GM23338 (cell line): Measurements from ENCODE around the gene OSTC. TPM values are rescaled to one million over a fixed set of nuclear protein-coding genes. Genes with fewer than 3 reads are reported as not detected.
A peak's percentile ranks its signal among the peaks of the same experiment; 100 is the strongest.

ENCODE experiments used
- ATAC-seq: fragments of 200-7000 bp; cut with Tn5 transposase; 3 replicates; pipeline ENCODE4 v1.9.1; 2020
- DNase-seq: peaks from one replicate; pipeline ENCODE4 v3.0.0-alpha.2; 2015; ENCODE audit warnings: low spot score
- H2AFZ ChIP-seq: fragments of 200-600 bp; sonication (generic); 2 replicates; pipeline ENCODE4 v1.8.0; 2016; ENCODE audit warnings: antibody characterized with exemption, mild to moderate bottlenecking, moderate library complexity
- H3F3A ChIP-seq: fragments of 200-600 bp; sonication (generic); replicated peaks from 2 replicates; pipeline ENCODE4 v1.8.0; 2017; ENCODE audit warnings: antibody characterized with exemption, mixed run types, low read depth
- H3K27ac ChIP-seq: fragments of 200-600 bp; sonication (generic); 2 replicates; pipeline ENCODE4 v1.6.1; 2016; ENCODE audit warnings: low read depth
- H3K27me3 ChIP-seq: fragments of 200-600 bp; sonication (generic); 2 replicates; pipeline ENCODE4 v1.8.0; 2016; ENCODE audit warnings: mild to moderate bottlenecking, mixed run types, moderate library complexity; ENCODE audit not compliant: insufficient read depth
- H3K36me3 ChIP-seq: fragments of 200-600 bp; sonication (generic); 2 replicates; pipeline ENCODE4 v1.8.0; 2016; ENCODE audit warnings: mild to moderate bottlenecking; ENCODE audit not compliant: insufficient read depth
- H3K4me1 ChIP-seq: fragments of 200-600 bp; sonication (generic); 2 replicates; pipeline ENCODE4 v1.8.0; 2016; ENCODE audit warnings: mild to moderate bottlenecking, moderate library complexity; ENCODE audit not compliant: insufficient read depth
- H3K4me2 ChIP-seq: fragments of 200-600 bp; sonication (generic); 2 replicates; pipeline ENCODE4 v1.7.1; 2017; ENCODE audit warnings: mixed run types
- H3K4me3 ChIP-seq: fragments of 200-600 bp; sonication (generic); 2 replicates; pipeline ENCODE4 v1.6.1; 2016; ENCODE audit warnings: mixed run types
- H3K79me2 ChIP-seq: fragments of 200-600 bp; sonication (generic); replicated peaks from 2 replicates; pipeline ENCODE4 v1.8.0; 2017; ENCODE audit warnings: mild to moderate bottlenecking; ENCODE audit not compliant: insufficient read depth
- H3K9me2 ChIP-seq: fragments of 200-600 bp; sonication (generic); 2 replicates; pipeline ENCODE4 v1.8.0; 2017; ENCODE audit not compliant: insufficient read depth
- H4K20me1 ChIP-seq: fragments of 200-600 bp; sonication (generic); replicated peaks from 2 replicates; pipeline ENCODE4 v1.8.0; 2017; ENCODE audit warnings: mild to moderate bottlenecking; ENCODE audit not compliant: insufficient read depth
- H3K27ac Mint-ChIP-seq: 2 replicates; pipeline ENCODE4 v1.8.0; 2020; ENCODE audit warnings: inconsistent platforms, mild to moderate bottlenecking, moderate library complexity, mixed read lengths
- H3K27me3 Mint-ChIP-seq: 3 replicates; pipeline ENCODE4 v1.8.0; 2022; ENCODE audit warnings: low read depth, mild to moderate bottlenecking, moderate library complexity, mixed read lengths, inconsistent platforms; ENCODE audit not compliant: insufficient read depth, poor library complexity
- H3K36me3 Mint-ChIP-seq: 3 replicates; pipeline ENCODE4 v1.8.0; 2021; ENCODE audit warnings: low read depth, mild to moderate bottlenecking, inconsistent platforms, moderate library complexity, mixed read lengths
- H3K4me1 Mint-ChIP-seq: 3 replicates; pipeline ENCODE4 v1.8.0; 2020; ENCODE audit warnings: mild to moderate bottlenecking, inconsistent platforms, mixed read lengths
- H3K4me3 Mint-ChIP-seq: 3 replicates; pipeline ENCODE4 v1.8.0; 2021; ENCODE audit warnings: moderate library complexity, mild to moderate bottlenecking, inconsistent platforms, mixed read lengths
- H3K9me3 Mint-ChIP-seq: 3 replicates; pipeline ENCODE4 v1.8.0; 2020; ENCODE audit warnings: moderate library complexity, mild to moderate bottlenecking, inconsistent platforms, mixed read lengths
- CREB1 ChIP-seq: fragments of 250-450 bp; sonication (Bioruptor Pico); IDR thresholded peaks from 2 replicates; pipeline ENCODE4 v1.5.0; 2020; ENCODE audit warnings: low read depth, mild to moderate bottlenecking, moderate library complexity
- JUNB ChIP-seq: IDR thresholded peaks from one replicate; pipeline ENCODE4 v1.6.1; 2016; ENCODE audit warnings: antibody characterized with exemption; ENCODE audit not compliant: unreplicated experiment
- NANOG ChIP-seq: IDR thresholded peaks from 2 replicates; pipeline ENCODE4 v1.6.1; 2016; ENCODE audit warnings: antibody characterized with exemption, borderline replicate concordance
- POLR2AphosphoS5 ChIP-seq: IDR thresholded peaks from 2 replicates; pipeline ENCODE4 v1.6.1; 2016; ENCODE audit warnings: antibody characterized with exemption, low read depth
- STAT1 ChIP-seq: IDR thresholded peaks from one replicate; pipeline ENCODE4 v1.6.1; 2016; ENCODE audit warnings: antibody characterized with exemption; ENCODE audit not compliant: unreplicated experiment
- ZNF331 ChIP-seq: fragments of 250-450 bp; sonication (Bioruptor Pico); IDR thresholded peaks from 2 replicates; pipeline ENCODE4 v1.5.0; 2020; ENCODE audit warnings: low read depth, mild to moderate bottlenecking, moderate library complexity
- polyA plus RNA-seq: library from polyadenylated mRNA; unstranded; fragments of >200 nt; fragmentation: Nextera tagmentation; extraction: Ambion mirVana; gene quantifications from 2 replicates; pipeline ENCODE4 v1.2.1, GENCODE V29; 2016
- total RNA-seq: library from RNA; depleted of rRNA; stranded (reverse); fragments of >200 nt; shearing (Covaris generic); gene quantifications from 2 replicates; pipeline ENCODE4 v1.2.3, GENCODE V29; 2014
- TF ChIP-seq, protein P1 (sequence below): IDR thresholded peaks from 2 replicates; pipeline ENCODE4 v1.6.1; 2016; ENCODE audit warnings: antibody characterized with exemption
- TF ChIP-seq, protein P2 (sequence below): fragments of 250-450 bp; sonication (Bioruptor Pico); IDR thresholded peaks from 2 replicates; pipeline ENCODE4 v1.5.0; 2020; ENCODE audit warnings: mild to moderate bottlenecking, moderate library complexity

The OSTC gene
- total and polyA plus RNA-seq, 2 experiments from 2014 or later = 142 to 311 TPM

DNA sequence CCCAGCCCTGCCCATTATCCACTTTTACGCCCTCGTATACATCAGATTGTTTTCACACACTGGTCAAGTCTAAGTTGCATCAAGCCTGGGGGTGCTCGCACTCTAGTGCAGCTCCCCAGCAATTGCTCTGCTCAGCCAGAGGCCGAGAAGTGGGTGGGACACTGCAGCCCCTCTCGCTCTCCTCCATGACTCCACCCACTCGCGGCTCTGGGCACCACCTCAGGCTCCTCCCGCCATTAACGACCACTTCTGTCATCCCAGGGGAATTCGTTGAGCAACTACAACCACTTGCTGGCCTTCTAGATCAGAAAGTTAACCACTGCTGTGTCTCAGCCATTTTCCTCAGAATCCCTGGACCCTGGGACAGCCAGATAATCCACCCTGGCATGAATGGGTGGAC is 58.8 kb downstream of the OSTC start:
- Histone ChIP-seq H3K4me1 (no peaks in the 10 kb centered on the region), H3K36me3 (no peaks in the 10 kb centered on the region), H3K27ac (no peak overlapping the region), H2AFZ (no peak overlapping the region), H3K79me2 (no peaks in the 10 kb centered on the region), H3K4me3 (no peak overlapping the region), H3F3A (no peaks in the 10 kb centered on the region), H3K4me2 (no peak overlapping the region), H3K27me3 (no peaks in the 10 kb centered on the region), H4K20me1 (no peaks in the 10 kb centered on the region), H3K9me2 (no peaks in the 10 kb centered on the region)
- no peak overlapping the region for H3K27ac Mint-ChIP-seq
- ATAC-seq (no peak), DNase-seq (peak; percentile 12)
- peaks cover 7% of the 10 kb centered on the region for H3K27me3 Mint-ChIP-seq
- H3K4me1 Mint-ChIP-seq = peaks cover 9% of the 10 kb centered on the region; the same call in 2 of the 3 replicates
- no peak overlapping the region for H3K4me3 Mint-ChIP-seq
- no peaks in the 10 kb centered on the region for H3K36me3 Mint-ChIP-seq
- no peak for TF ChIP-seq CREB1
- TF ChIP-seq, protein P1, sequence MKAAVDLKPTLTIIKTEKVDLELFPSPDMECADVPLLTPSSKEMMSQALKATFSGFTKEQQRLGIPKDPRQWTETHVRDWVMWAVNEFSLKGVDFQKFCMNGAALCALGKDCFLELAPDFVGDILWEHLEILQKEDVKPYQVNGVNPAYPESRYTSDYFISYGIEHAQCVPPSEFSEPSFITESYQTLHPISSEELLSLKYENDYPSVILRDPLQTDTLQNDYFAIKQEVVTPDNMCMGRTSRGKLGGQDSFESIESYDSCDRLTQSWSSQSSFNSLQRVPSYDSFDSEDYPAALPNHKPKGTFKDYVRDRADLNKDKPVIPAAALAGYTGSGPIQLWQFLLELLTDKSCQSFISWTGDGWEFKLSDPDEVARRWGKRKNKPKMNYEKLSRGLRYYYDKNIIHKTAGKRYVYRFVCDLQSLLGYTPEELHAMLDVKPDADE = no peak
- no peak for TF ChIP-seq POLR2AphosphoS5
- TF ChIP-seq ZNF331 = no peak
- TF ChIP-seq, protein P2, sequence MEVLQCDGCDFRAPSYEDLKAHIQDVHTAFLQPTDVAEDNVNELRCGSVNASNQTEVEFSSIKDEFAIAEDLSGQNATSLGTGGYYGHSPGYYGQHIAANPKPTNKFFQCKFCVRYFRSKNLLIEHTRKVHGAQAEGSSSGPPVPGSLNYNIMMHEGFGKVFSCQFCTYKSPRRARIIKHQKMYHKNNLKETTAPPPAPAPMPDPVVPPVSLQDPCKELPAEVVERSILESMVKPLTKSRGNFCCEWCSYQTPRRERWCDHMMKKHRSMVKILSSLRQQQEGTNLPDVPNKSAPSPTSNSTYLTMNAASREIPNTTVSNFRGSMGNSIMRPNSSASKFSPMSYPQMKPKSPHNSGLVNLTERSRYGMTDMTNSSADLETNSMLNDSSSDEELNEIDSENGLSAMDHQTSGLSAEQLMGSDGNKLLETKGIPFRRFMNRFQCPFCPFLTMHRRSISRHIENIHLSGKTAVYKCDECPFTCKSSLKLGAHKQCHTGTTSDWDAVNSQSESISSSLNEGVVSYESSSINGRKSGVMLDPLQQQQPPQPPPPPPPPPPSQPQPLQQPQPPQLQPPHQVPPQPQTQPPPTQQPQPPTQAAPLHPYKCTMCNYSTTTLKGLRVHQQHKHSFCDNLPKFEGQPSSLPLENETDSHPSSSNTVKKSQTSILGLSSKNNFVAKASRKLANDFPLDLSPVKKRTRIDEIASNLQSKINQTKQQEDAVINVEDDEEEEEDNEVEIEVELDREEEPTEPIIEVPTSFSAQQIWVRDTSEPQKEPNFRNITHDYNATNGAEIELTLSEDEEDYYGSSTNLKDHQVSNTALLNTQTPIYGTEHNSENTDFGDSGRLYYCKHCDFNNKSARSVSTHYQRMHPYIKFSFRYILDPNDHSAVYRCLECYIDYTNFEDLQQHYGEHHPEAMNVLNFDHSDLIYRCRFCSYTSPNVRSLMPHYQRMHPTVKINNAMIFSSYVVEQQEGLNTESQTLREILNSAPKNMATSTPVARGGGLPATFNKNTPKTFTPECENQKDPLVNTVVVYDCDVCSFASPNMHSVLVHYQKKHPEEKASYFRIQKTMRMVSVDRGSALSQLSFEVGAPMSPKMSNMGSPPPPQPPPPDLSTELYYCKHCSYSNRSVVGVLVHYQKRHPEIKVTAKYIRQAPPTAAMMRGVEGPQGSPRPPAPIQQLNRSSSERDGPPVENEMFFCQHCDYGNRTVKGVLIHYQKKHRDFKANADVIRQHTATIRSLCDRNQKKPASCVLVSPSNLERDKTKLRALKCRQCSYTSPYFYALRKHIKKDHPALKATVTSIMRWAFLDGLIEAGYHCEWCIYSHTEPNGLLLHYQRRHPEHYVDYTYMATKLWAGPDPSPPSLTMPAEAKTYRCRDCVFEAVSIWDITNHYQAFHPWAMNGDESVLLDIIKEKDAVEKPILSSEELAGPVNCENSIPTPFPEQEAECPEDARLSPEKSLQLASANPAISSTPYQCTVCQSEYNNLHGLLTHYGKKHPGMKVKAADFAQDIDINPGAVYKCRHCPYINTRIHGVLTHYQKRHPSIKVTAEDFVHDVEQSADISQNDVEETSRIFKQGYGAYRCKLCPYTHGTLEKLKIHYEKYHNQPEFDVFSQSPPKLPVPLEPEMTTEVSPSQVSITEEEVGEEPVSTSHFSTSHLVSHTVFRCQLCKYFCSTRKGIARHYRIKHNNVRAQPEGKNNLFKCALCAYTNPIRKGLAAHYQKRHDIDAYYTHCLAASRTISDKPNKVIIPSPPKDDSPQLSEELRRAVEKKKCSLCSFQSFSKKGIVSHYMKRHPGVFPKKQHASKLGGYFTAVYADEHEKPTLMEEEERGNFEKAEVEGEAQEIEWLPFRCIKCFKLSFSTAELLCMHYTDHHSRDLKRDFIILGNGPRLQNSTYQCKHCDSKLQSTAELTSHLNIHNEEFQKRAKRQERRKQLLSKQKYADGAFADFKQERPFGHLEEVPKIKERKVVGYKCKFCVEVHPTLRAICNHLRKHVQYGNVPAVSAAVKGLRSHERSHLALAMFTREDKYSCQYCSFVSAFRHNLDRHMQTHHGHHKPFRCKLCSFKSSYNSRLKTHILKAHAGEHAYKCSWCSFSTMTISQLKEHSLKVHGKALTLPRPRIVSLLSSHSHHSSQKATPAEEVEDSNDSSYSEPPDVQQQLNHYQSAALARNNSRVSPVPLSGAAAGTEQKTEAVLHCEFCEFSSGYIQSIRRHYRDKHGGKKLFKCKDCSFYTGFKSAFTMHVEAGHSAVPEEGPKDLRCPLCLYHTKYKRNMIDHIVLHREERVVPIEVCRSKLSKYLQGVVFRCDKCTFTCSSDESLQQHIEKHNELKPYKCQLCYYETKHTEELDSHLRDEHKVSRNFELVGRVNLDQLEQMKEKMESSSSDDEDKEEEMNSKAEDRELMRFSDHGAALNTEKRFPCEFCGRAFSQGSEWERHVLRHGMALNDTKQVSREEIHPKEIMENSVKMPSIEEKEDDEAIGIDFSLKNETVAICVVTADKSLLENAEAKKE = no peak
- no peaks in the 10 kb centered on the region for H3K9me3 Mint-ChIP-seq

DNA sequence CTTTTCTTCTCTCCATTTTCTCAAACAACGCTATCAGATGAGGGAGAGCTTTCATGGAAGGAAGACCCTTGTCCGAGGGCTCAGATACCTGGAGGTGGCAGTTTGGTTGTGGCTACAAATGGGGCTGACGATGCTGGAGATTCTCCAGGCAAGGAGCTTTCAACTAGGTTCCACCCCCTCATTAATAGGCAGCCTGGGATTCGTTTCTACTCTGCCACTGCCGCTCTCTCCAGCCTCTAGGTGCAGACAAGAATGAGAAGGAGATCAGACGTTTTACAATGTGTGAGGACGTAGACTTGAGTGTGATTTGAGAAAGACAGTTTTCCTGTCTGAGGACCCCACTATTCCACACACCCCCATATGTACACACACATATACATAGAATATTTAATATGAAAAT is 59.3 kb downstream of the OSTC start:
- Mint-ChIP-seq H3K36me3 (no peaks in the 10 kb centered on the region), H3K9me3 (no peaks in the 10 kb centered on the region), H3K4me3 (no peak overlapping the region), H3K4me1 (peaks cover 12% of the 10 kb centered on the region; the same call in 2 of the 3 replicates), H3K27ac (no peak overlapping the region), H3K27me3 (peaks cover 7% of the 10 kb centered on the region)
- Histone ChIP-seq H3K27ac (no peak overlapping the region), H3K9me2 (no peaks in the 10 kb centered on the region), H4K20me1 (no peaks in the 10 kb centered on the region), H3F3A (no peaks in the 10 kb centered on the region), H3K4me3 (no peak overlapping the region), H3K4me2 (no peak overlapping the region), H2AFZ (no peak overlapping the region), H3K4me1 (peaks cover 2% of the 10 kb centered on the region; the same call in 1 of the 2 replicates), H3K36me3 (no peaks in the 10 kb centered on the region), H3K79me2 (no peaks in the 10 kb centered on the region), H3K27me3 (no peaks in the 10 kb centered on the region)
- no peak for DNase-seq
- ATAC-seq = no peak
- TF ChIP-seq NANOG (no peak), STAT1 (no peak), JUNB (no peak)
